GM23338 (cell line): Measurements from ENCODE around the gene ZPR1. TPM values are rescaled to one million over a fixed set of nuclear protein-coding genes. Genes with fewer than 3 reads are reported as not detected.

Source experiments
- EZH2 ChIP-seq: fragments of 200-600 bp; sonication (generic); IDR thresholded peaks from one replicate; pipeline ENCODE4 v1.8.0; 2017; ENCODE audit warnings: antibody characterized with exemption, mild to moderate bottlenecking, low read depth; ENCODE audit not compliant: unreplicated experiment
- EZH2phosphoT487 ChIP-seq: fragments of 200-600 bp; sonication (generic); IDR thresholded peaks from one replicate; pipeline ENCODE4 v1.8.1; 2018; ENCODE audit warnings: antibody characterized with exemption; ENCODE audit not compliant: unreplicated experiment
- JUNB ChIP-seq: IDR thresholded peaks from one replicate; pipeline ENCODE4 v1.6.1; 2016; ENCODE audit warnings: antibody characterized with exemption; ENCODE audit not compliant: unreplicated experiment
- NANOG ChIP-seq: IDR thresholded peaks from 2 replicates; pipeline ENCODE4 v1.6.1; 2016; ENCODE audit warnings: antibody characterized with exemption, borderline replicate concordance
- STAT1 ChIP-seq: IDR thresholded peaks from one replicate; pipeline ENCODE4 v1.6.1; 2016; ENCODE audit warnings: antibody characterized with exemption; ENCODE audit not compliant: unreplicated experiment
- ZNF114 ChIP-seq: fragments of 250-450 bp; sonication (Bioruptor Pico); IDR thresholded peaks from 2 replicates; pipeline ENCODE4 v1.5.0; 2020; ENCODE audit warnings: mild to moderate bottlenecking, moderate library complexity
- ZNF331 ChIP-seq: fragments of 250-450 bp; sonication (Bioruptor Pico); IDR thresholded peaks from 2 replicates; pipeline ENCODE4 v1.5.0; 2020; ENCODE audit warnings: low read depth, mild to moderate bottlenecking, moderate library complexity
- polyA plus RNA-seq: library from polyadenylated mRNA; unstranded; fragments of >200 nt; fragmentation: Nextera tagmentation; extraction: Ambion mirVana; gene quantifications from 2 replicates; pipeline ENCODE4 v1.2.1, GENCODE V29; 2016
- total RNA-seq: library from RNA; depleted of rRNA; stranded (reverse); fragments of >200 nt; shearing (Covaris generic); gene quantifications from 2 replicates; pipeline ENCODE4 v1.2.3, GENCODE V29; 2014
- TF ChIP-seq, protein P1 (sequence below): fragments of 250-450 bp; sonication (Bioruptor Pico); IDR thresholded peaks from 2 replicates; pipeline ENCODE4 v1.5.0; 2020; ENCODE audit warnings: mild to moderate bottlenecking, moderate library complexity

The ZPR1 gene
- total and polyA plus RNA-seq, 2 experiments from 2014 or later = 55.4 to 96.7 TPM

DNA sequence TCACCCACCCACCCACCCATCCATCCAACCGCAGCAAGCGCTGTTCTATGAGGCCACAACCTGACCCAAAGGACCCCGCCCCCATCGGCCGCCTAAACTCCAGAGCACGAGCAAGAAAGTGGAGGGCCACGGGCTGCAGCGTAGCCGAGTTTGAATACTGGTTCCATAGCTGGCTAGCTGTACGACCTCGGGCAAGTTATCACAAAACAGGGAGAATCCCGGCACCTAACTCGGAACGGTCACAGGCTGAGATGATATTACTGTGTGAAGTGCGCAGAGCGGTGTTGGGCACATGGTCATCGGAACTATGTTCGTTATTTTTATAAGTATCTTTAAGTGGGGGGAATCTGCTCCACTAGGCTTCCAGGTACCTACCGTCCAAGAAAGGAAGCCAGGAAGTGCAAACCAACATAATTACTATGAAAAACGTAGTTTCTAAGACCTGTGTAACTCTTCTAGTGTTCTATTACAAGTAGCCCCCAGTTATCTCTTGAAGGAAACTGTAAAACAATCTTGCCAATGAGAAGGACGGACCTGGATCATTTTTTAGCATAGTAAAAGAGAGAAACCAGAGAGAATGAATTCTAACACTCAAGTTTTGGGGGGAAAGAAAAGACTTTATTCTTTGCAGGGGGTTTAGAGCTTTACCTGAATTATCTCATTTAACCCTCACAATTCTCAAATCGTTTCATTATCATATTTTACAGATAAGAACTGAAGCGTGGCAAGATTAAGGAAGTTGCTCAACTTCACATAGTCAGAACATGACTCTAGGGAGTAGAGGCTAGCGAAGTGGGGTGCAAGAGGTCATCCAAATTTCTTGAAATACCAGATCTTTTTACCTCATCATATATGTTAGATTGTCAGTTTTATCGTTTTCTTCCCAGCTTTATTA, 14.4 kb downstream of the ZPR1 start (continued):
- TF ChIP-seq, protein P1, sequence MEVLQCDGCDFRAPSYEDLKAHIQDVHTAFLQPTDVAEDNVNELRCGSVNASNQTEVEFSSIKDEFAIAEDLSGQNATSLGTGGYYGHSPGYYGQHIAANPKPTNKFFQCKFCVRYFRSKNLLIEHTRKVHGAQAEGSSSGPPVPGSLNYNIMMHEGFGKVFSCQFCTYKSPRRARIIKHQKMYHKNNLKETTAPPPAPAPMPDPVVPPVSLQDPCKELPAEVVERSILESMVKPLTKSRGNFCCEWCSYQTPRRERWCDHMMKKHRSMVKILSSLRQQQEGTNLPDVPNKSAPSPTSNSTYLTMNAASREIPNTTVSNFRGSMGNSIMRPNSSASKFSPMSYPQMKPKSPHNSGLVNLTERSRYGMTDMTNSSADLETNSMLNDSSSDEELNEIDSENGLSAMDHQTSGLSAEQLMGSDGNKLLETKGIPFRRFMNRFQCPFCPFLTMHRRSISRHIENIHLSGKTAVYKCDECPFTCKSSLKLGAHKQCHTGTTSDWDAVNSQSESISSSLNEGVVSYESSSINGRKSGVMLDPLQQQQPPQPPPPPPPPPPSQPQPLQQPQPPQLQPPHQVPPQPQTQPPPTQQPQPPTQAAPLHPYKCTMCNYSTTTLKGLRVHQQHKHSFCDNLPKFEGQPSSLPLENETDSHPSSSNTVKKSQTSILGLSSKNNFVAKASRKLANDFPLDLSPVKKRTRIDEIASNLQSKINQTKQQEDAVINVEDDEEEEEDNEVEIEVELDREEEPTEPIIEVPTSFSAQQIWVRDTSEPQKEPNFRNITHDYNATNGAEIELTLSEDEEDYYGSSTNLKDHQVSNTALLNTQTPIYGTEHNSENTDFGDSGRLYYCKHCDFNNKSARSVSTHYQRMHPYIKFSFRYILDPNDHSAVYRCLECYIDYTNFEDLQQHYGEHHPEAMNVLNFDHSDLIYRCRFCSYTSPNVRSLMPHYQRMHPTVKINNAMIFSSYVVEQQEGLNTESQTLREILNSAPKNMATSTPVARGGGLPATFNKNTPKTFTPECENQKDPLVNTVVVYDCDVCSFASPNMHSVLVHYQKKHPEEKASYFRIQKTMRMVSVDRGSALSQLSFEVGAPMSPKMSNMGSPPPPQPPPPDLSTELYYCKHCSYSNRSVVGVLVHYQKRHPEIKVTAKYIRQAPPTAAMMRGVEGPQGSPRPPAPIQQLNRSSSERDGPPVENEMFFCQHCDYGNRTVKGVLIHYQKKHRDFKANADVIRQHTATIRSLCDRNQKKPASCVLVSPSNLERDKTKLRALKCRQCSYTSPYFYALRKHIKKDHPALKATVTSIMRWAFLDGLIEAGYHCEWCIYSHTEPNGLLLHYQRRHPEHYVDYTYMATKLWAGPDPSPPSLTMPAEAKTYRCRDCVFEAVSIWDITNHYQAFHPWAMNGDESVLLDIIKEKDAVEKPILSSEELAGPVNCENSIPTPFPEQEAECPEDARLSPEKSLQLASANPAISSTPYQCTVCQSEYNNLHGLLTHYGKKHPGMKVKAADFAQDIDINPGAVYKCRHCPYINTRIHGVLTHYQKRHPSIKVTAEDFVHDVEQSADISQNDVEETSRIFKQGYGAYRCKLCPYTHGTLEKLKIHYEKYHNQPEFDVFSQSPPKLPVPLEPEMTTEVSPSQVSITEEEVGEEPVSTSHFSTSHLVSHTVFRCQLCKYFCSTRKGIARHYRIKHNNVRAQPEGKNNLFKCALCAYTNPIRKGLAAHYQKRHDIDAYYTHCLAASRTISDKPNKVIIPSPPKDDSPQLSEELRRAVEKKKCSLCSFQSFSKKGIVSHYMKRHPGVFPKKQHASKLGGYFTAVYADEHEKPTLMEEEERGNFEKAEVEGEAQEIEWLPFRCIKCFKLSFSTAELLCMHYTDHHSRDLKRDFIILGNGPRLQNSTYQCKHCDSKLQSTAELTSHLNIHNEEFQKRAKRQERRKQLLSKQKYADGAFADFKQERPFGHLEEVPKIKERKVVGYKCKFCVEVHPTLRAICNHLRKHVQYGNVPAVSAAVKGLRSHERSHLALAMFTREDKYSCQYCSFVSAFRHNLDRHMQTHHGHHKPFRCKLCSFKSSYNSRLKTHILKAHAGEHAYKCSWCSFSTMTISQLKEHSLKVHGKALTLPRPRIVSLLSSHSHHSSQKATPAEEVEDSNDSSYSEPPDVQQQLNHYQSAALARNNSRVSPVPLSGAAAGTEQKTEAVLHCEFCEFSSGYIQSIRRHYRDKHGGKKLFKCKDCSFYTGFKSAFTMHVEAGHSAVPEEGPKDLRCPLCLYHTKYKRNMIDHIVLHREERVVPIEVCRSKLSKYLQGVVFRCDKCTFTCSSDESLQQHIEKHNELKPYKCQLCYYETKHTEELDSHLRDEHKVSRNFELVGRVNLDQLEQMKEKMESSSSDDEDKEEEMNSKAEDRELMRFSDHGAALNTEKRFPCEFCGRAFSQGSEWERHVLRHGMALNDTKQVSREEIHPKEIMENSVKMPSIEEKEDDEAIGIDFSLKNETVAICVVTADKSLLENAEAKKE (CRISPR knock-in tag) = no peak
- no peak for TF ChIP-seq STAT1
- TF ChIP-seq ZNF331 (CRISPR knock-in tag) = no peak
- TF ChIP-seq EZH2 = no peak
- TF ChIP-seq EZH2phosphoT487 = no peak
- no peak for TF ChIP-seq JUNB
- no peak for TF ChIP-seq NANOG
- no peak for TF ChIP-seq ZNF114 (CRISPR knock-in tag)
